HG03108 (cell line): ENCODE results near the gene PPP1R26.

Source experiments
- ATAC-seq: cut with Tn5 transposase; IDR thresholded peaks from one replicate; pipeline ENCODE4 v1.9.1; 2021; ENCODE audit warnings: moderate library complexity; ENCODE audit not compliant: unreplicated experiment

PPP1R26 gene

DNA sequence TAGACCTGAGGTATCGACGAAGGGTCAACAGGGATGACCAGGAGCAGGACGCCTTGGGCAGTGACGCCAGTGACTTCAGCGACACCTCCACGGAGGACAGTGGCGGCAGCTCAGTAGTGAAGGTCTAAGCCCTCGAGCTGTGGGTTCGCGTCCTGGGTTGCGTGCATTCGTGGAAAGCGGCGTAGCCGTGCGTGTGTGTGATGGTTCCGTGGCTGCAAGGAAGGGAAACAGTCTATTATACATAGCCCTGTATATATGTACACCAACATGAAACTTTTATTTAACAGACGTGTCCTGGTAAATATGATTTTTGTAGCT, 8.4 kb downstream of the PPP1R26 start:
- ATAC-seq: no peak

DNA sequence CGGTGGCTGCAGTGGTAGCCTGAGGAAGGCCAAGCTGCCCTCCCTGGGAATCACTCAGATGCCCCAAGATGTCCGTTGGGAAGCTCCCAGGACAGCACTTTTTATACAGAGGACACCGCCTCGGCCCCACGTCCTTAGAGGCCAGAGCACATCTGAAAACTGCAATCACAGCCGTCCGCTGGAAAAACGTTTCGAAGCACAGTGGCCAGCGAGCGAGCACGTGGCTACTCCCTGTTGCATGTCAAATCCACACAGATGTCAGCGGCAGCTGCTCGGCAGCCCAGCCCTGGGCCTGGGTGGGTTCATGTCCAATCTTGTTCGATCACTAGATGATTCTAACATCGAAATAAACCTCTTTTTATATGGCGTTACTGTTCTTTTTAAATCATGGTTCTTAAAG, 8.9 kb downstream of the PPP1R26 start:
- ATAC-seq: no peak

DNA sequence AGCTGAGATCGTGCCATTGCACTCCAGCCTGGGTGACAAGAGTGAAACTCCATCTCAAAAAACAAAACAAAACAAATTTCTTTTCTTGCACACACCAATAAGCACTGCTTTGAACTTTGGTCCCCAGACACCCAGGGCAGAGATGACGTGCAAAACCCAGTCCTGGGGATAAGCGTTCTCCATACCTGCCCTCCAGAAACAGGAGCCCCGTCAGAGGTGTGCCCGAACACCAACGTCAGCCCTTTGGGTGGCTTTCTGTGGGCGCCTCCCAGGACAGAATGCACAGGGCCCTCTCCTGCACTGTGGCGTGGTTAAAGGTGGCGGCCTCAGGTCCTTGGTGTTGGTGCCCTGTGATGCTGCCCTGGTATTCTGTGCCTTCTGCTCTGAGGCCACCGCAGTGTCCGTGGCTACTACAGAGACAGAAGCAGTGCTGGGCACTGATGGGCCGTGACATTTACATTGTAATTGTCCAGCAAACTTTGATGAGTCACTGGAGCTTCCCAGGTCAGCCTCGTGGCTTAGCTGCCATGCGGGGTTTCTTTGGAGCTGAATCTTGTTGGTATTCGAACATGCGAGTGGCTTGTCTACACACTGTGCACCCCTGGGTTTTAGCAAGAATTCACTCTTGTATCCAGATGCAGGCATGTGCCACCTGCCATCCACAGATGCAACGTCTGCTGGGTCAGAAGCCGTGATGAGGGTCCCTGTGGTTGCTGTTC, 9.8 kb downstream of the PPP1R26 start:
- ATAC-seq: no peak

DNA sequence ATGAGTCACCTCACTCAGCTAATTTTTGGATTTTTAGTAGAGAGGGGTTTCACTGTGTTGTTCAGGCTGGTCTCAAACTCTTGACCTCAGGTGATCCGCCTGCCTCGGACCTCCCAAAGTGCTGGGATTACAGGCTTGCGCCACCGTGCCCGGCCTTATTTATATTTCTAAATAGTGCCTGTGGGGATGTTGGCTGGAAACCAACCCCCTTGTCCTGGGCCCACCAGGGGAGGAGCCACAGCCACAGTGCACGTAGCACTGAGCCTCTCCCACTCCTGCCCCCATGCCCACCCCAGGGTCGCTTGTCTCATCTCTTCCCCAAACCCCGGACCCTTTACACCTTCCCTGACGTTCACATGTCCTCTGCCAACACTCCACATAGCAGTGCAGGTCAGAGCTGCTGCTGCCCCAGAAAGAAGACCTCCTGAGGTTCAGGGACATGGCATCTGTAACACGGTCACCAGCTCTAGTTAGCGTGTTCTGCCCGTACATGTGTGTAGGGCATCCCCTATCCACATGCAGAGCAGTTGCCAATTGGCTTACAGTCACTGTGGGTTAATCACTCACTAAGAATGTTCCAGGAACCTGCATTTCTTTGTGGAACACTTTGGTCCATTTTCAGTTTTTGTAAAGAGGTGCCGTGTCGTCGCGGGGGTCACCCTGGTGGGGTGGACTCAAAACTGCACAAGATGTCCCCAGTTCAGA, 10.7 kb downstream of the PPP1R26 start:
- no peak for ATAC-seq

DNA sequence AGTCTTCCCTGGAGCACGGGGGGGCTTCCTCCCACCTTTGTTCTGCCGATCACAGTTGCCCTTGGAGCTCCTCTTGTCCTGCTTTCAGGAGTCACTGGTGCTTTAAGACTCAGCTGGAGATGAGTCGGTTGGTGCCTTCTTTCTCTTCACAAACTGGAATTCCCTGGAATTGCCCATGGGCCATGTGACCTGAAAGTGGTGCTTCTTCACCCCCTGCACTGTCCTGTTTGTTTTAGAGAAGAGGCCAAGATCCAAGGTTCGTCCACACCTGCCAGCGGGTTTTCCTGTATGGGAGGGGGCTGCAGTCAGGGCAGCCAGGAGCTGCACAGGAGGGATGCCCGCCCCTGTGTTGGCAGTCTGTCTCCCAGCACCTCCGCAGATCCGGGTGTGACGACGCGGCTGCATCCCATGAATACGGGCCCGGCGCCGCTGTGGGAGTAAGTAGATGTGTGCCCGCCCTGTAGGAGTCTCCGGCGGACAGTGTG, 11.4 kb downstream of the PPP1R26 start:
- no peak for ATAC-seq

DNA sequence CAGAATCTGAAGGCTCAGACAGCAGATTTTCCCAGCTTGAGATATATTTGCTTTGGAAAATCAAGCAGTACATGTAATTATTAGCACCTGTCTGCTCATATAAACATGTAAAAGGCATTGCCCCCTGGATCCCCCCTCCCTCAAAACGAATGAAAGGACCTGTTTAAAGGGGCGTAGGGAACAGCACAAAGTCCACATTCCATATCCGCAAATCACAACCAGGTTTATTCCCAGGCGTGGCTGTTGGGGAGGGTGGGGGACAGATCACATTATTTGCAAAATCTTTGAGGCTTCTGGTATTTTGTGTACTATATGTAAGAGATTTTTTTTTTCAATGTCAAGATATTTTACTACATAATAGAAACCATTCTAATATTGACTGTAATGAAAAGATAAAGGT, 12.2 kb downstream of the PPP1R26 start:
- no peak for ATAC-seq

DNA sequence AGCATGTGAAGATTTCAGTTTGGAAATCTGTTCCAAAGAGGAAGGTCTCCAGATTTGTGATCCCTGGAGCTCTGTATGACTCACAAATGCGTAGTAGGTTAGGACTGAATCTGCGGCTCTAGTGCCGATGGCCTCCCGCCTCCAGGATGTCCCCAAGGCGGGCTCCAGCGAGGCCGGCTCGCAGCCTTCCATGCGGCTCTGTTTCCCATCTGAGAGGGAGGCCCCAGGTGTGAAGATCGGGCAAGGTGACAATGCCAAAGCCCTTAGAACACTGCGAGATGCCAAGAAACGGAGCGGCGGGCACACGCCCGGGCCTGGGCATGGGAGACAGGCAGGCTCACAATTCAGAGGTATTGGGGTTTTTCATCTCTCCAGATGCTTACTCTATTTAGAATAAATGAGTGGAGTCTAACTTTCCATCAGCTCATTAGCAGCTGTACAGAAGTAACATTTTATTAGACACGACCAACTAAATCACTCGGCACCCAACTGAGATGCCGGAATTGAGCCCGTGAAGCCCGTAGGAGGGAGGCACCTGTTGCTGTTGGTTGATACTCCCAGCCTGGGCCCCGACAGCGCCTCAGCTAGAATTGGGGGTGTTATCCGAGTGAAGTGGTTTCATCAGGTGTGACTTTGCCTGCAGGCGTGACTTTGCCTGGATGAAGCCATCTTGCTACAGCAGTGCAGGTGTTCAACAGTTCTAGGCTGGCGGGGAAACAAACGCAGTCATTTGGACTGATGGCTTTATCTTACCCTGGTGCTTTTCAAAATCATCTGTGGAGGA, 13.5 kb downstream of the PPP1R26 start:
- no peak for ATAC-seq

DNA sequence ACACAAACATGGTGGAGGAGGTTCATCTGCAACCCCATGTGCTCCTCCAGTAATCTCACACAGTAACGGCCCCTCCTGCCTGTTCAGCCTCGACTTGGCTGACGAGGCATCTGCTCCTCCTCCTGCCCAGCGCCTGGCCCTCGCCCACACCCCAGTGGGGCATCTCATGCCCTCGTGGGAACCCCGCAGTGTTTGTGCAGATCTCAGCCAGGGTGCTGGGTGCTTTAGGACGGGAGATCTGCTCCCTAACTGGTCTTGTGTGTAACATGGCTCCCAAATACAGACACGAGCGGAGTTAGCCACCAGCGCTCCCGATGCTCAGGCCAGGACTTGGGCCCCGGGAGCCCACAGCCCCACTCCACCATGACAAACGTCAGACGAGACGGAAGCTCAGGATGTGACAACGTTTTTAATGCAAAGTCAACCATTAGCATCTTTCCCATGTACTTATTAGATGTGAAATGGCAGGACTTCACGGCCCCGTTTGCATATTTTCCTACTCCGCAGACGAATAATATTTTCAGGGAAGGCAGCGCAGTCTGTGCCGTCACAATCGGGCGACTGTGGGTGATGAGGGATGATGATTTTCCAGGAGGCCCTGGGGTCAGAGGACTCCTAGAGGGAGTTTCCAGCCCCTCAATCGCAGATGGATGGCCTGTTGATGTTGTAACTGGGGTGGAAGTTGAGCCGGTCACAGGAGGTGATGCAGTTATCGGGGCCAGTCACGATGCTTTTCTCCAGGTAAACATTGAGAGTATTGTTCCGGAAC, 15.4 kb downstream of the PPP1R26 start:
- no peak for ATAC-seq

DNA sequence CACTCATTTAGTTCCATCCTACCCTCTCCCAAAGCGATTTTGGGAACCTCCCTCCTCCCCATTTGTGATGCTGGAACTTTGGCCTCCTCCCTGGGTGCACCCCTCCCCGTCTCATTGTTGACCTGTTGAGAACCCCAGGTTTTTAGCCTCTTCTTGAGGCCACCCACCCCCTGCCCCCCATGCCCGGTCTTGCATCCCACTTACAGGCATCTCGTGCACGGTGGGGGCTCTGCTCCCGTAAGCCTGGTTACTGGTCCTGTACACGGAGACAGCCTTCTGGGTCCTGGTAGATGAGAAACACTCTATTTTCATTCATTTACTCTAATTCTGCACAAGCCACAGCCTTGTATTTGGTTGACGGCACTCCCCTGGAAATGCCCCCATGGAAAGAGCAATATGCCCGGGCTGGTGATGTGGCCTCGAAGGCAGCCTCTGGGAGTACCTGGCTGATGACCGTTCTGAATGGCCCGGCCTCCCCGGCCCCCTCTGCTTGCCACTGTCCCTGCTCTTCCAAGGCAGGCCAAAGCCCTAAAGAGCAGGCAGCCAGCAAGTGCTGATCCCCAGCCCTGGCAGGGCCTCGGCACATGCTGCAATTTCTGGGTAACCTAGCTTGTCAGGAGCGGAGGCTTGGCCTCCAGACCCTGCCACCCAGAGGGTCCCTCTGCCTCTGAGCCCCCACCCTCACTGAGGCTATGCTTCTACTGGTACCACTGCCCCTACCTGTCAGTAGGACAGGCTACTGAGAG, 19.0 kb downstream of the PPP1R26 start:
- no peak for ATAC-seq

DNA sequence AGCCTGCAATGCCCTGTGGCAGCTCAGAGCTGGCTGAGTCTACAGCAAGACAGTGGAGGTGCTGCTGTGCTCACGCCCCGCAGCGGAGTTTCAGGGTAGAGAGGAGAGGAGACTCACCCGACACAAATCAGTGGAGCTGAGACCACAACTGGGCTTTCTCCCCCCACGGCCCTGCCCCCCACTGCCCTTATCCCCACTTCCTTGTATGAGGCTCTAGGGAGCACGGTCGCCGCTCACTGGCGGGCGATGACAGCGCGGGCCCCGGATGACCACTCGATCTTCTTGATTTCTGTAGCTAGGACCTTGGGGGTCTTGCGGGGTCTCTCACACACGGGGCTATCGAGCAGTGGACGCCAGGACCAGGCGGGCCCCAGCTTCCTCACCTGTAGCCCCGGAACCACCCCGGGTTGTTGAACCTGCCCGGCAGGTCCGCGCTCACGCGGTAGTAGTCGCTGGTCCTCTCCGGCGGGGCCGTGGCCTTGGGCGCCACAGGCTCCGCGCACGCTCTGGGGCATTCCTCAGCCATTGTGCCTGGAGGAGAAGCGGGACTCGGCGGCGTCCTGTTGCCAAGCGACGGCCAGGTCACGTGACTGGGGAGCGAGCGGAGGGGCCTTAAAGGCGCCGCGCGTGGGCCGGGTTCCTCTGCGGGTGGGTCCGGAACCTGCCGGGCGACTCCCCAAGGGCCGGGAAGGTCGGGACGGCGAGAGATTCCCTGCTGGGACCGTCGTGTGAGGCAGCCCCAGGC, 19.9 kb downstream of the PPP1R26 start:
- ATAC-seq: no peak

DNA sequence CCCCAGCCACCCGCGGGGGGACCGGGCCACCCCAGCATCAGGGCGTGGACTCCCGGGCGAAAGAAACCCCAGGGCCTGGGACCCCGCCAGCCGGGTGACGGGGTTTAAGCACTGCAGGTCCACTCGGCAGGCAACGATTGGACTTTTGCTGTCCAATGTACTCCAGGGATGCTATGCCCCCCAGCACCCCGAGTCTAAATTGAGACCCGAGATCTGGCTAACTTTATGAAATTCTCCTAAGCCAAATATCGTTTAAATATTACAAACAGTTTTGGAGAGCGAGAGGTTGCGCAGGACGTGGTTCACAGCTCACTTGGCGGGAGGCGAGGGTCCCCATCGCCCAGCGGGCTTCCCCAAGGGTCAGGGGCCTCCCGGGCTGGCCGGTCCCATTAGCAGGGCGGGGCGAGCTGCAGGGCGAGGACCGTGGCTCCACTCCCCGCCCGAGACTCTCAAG, 20.5 kb downstream of the PPP1R26 start:
- ATAC-seq: no peak

DNA sequence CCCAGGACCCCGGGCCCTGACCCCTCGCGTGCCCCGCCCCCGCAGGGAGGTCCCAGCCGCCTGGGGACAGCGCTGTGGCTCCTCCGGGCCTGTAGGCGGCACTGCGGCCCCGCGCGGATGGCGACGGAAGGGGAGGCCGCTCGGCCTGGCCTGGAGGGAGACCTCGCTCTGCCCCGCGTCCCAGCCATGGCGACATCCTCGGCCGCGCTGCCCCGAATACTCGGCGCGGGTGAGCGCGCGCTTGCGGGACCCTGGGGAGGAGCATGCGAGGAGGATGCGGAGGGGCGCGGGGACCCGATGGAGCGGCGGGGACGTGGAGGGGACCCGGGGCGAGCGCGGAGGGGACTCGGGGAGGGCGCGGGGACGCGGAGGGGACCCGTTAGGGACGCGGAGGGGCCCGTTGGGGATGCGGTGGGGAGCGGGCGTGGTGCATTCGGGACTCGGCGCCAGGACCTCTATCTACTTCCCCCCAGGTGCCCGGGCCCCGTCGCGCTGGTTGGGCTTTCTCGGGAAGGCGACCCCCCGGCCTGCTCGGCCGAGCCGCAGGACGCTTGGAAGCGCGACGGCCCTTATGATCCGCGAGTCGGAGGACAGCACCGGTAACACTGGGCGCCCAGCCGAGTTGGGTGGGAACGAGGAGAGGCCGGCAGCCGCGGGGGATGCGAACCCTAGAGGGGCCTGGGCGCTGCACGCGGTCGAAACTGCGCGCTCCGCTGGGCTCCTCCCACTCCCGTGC, 21.1 kb downstream of the PPP1R26 start, which contains the start of gene MRPS2:
Gene MRPS2 (plus strand): TSS at position 158 of the 736 bp plus-strand sequence. CDS start 29 bp downstream, at position 187.
- peak; percentile 79 for ATAC-seq

DNA sequence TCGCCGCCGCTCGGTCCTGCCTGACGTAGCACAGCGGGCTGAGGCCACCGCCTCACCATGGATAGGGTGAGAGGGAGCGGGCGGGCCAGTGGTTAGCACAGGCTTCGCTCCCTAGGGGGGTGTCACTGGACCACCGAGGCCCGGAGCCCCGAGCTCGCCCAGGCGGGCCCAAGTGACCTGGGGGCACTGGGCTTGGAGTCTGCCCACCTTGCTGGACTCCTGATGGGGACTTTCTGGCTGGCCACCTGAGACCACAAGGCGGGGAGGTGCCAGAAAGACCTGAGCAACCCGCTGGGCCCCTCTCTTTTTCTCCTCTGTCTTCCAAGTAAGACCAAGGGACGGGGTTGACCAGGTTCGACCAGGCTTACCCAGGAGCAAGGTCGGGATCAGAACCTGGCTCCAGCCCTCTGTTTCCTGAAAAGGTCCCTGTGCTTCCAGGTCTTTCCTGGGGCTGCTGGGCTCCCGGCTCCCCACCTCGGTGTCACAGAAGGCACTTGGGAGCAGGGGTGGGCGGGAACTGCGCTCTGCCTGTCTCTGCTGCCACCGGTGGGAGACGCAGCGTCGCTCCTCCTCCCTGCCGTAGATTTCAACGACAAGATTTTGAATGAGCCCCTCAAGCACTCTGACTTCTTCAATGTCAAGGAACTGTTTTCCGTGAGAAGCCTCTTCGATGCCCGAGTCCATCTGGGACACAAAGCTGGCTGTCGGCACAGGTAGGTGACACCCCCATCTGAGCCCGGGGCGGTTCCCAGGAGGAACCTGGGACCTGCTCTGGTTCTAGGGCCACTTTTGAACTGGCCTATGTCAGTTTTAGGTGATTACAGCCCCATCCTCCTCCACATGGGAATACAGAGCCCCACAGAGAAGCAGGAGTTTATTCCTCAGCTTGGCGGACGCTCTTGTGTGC, 21.9 kb downstream of the PPP1R26 start:
- peak; percentile 48 for ATAC-seq

DNA sequence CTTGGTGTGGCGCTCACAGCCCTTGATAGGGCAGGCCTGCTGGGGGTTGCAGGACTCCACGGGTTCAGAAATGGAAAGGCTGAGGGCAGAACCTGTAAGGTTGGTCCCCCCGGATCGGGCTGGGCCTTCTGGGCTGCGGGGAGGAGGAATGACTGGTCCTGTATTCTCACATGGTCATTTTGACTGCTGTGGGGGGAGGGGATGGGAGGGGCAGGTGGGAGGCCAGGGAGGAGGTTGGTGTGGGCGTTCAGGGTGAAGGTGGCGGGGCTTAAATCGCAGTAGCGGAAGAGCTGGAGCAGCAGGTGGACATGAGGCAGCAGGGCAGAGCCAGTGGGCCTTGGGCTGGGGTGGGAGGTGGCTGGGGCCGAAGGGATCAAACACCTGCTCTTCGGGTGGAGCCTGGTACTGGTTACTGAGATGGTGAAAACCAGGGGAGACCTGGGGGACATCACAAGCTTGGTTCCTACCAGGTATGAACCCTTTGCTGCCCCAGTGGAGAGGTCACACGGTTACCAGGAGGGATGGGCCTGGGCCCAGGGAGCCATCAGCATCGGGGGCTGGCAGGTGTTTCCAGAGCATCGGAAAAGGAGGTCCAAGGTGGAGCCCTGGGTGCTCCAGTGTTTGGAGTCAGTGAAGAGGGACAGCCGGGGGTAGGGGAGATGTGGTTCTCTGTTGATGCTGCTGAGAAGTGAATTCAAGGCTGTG, 22.7 kb downstream of the PPP1R26 start:
- ATAC-seq: no peak

DNA sequence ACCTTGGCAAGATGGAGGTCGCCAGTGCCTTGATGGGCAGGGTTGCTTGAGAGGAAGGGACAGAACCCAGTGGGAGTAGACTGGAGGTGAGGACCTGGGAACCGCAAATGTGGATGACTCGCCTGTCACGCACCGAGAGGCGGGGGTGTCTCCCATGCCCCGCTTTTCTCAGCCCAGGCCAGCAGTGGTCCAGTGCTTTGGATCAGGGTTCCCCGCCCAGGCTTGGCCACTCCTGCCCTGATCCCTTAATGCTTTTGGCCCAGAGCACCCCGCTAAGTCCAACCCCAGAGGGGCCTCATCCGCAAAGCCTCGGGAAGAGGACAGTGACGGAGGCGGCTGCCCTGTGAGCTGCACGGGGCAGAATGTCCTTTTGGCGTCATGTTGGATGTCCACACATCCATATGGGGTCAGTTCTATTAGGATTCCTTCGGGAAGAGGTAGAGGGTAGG, 23.3 kb downstream of the PPP1R26 start:
- no peak for ATAC-seq

DNA sequence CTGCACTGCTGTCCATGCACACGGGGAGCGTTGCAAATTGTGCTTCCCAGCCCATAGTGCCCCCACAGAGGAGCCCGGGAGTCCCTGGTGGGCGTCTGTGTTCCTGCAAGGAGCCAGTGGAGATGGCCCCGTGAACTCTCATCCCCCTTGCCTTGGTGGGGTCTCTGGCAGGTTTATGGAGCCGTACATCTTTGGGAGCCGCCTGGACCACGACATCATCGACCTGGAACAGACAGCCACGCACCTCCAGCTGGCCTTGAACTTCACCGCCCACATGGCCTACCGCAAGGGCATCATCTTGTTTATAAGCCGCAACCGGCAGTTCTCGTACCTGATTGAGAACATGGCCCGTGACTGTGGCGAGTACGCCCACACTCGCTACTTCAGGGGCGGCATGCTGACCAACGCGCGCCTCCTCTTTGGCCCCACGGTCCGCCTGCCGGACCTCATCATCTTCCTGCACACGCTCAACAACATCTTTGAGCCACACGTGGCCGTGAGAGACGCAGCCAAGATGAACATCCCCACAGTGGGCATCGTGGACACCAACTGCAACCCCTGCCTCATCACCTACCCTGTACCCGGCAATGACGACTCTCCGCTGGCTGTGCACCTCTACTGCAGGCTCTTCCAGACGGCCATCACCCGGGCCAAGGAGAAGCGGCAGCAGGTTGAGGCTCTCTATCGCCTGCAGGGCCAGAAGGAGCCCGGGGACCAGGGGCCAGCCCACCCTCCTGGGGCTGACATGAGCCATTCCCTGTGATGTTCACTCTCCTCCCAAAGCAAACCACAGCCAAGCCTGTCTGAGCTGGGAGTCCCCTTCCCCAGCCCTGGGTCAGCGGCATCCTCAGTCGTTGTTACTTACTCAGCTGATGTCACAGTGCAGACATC, 24.0 kb downstream of the PPP1R26 start:
- no peak for ATAC-seq
